ENCODE data around the gene KIAA1671.

DNA sequence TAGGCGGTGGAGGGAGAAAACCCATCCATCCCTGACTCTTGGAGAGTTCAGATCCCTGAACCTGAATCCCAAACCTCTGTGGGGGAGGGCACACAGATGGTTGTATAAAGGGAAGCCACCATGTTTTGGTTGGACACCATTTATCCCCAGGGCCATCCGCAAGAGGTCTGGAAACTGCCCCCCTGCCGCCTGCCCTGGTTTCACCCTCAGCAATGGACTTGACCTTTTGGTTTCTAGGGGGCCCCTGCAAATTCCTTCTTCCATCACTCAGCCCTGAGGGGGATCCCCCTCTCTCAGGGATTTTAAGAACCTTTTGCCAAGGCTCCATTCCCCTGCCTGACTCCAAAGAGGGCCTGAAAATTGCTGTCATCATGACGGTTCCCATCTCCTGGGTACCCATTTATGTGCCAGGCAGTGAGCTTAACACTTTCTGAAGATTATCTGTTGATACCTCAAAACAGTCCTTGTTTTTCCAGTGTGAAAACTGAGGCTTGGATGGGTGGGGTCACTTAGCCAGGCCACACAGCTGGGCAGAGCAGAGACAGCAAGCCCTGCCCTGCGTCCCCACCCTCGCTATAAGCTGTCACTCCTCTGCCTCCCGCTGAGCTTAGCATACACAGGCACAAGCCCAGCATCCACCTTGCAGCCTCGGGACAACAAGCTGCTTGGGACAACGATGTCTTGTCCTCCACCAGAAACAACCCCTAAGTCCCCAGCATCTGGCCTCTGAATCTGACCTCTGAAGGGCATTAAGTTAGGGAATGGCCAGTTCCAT is 213.9 kb downstream of the KIAA1671 start:
- no peak for TF ChIP-seq POLR2A (conservative IDR thresholded peaks at IDR 0.05)
- TF ChIP-seq HNRNPK (IDR thresholded peaks at IDR 0.05; ENCODE audit: low read depth, low read length, poor library complexity, severe bottlenecking), result no peak
- TF ChIP-seq, protein P1, sequence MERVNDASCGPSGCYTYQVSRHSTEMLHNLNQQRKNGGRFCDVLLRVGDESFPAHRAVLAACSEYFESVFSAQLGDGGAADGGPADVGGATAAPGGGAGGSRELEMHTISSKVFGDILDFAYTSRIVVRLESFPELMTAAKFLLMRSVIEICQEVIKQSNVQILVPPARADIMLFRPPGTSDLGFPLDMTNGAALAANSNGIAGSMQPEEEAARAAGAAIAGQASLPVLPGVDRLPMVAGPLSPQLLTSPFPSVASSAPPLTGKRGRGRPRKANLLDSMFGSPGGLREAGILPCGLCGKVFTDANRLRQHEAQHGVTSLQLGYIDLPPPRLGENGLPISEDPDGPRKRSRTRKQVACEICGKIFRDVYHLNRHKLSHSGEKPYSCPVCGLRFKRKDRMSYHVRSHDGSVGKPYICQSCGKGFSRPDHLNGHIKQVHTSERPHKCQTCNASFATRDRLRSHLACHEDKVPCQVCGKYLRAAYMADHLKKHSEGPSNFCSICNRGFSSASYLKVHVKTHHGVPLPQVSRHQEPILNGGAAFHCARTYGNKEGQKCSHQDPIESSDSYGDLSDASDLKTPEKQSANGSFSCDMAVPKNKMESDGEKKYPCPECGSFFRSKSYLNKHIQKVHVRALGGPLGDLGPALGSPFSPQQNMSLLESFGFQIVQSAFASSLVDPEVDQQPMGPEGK (CRISPR knock-in tag; IDR thresholded peaks at IDR 0.05; ENCODE audit: borderline replicate concordance), result no peak
- TF ChIP-seq, protein P2, sequence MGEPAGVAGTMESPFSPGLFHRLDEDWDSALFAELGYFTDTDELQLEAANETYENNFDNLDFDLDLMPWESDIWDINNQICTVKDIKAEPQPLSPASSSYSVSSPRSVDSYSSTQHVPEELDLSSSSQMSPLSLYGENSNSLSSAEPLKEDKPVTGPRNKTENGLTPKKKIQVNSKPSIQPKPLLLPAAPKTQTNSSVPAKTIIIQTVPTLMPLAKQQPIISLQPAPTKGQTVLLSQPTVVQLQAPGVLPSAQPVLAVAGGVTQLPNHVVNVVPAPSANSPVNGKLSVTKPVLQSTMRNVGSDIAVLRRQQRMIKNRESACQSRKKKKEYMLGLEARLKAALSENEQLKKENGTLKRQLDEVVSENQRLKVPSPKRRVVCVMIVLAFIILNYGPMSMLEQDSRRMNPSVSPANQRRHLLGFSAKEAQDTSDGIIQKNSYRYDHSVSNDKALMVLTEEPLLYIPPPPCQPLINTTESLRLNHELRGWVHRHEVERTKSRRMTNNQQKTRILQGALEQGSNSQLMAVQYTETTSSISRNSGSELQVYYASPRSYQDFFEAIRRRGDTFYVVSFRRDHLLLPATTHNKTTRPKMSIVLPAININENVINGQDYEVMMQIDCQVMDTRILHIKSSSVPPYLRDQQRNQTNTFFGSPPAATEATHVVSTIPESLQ (CRISPR knock-in tag; IDR thresholded peaks at IDR 0.05), result no peak
- no peak for TF ChIP-seq ZNF274 (IDR thresholded peaks at IDR 0.05; ENCODE audit: borderline replicate concordance, low read depth, low read length)
- TF ChIP-seq, protein P3, sequence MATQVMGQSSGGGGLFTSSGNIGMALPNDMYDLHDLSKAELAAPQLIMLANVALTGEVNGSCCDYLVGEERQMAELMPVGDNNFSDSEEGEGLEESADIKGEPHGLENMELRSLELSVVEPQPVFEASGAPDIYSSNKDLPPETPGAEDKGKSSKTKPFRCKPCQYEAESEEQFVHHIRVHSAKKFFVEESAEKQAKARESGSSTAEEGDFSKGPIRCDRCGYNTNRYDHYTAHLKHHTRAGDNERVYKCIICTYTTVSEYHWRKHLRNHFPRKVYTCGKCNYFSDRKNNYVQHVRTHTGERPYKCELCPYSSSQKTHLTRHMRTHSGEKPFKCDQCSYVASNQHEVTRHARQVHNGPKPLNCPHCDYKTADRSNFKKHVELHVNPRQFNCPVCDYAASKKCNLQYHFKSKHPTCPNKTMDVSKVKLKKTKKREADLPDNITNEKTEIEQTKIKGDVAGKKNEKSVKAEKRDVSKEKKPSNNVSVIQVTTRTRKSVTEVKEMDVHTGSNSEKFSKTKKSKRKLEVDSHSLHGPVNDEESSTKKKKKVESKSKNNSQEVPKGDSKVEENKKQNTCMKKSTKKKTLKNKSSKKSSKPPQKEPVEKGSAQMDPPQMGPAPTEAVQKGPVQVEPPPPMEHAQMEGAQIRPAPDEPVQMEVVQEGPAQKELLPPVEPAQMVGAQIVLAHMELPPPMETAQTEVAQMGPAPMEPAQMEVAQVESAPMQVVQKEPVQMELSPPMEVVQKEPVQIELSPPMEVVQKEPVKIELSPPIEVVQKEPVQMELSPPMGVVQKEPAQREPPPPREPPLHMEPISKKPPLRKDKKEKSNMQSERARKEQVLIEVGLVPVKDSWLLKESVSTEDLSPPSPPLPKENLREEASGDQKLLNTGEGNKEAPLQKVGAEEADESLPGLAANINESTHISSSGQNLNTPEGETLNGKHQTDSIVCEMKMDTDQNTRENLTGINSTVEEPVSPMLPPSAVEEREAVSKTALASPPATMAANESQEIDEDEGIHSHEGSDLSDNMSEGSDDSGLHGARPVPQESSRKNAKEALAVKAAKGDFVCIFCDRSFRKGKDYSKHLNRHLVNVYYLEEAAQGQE (IDR thresholded peaks at IDR 0.05; ENCODE audit: borderline replicate concordance), result no peak
- TF ChIP-seq, protein P3 (CRISPR knock-in tag; IDR thresholded peaks at IDR 0.05; ENCODE audit: low read depth), result no peak
